Globus pallidus (tissue), 1 donor: ENCODE results near the gene TC2N.
A peak's percentile ranks its signal among the peaks of the same experiment; 100 is the strongest.
"Not testable (repeated sequence)": the region's sequence is repeated elsewhere in the genome, so short reads cannot be mapped to it uniquely, and the experiment has no call there.

Experiments used
- DNase-seq: peaks from one replicate; pipeline ENCODE4 v3.0.0-alpha.2; 2015; ENCODE audit warnings: low spot score

TC2N gene

DNA sequence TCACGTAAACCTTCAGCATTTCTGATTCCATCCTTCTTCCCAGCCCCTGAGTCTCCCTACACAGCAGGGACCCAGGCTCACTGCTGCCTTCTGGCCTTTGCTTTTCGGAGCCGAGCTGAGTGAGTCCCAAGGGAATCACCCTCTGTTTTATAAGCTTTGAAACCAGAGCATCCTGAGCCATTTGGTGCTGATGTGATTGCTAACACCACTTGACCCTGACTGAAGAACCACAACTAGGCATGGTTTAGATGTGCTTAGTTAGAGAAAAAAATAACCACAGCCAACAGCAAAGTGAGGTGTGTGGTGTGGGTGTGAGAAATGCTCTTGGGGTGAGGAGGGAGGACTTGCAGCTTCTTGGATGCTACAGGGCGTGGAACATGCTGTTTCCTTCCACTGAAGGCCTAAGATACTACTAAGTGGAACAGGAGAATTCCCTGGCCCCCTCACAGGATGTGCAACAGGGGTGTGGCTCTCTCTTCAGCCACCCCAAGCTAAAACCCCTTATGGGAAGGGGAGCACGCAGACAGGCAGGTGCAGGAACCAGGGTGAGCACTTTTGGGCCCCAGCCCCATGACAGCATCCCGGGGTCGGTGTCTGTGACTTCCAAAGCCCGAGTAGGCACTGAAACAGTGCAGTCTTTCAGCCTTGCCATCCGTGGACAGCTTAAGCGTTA lies at the start of gene TC2N:
TC2N (minus strand) TSS at position 221 of the 673 bp plus-strand sequence. CDS start 53,767 bp downstream, outside the sequence.
- no peak for DNase-seq

DNA sequence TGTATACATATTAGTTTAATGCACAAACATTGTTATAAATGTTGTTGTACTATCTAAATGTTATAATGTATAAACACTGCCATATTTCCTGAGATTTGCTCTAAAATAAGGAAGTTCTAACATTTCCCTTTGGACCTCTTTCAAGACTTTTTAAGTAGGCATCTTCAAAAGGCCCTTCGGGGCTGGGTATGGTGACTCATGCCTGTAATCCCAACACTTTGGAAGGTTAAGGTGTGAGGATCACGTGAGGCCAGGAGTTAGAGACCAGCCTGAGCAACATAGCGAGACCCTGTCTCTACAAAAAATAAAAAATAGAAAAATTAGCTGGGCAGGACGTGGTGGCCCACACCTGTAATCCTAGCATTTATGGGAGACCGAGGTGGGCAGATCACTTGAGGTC lies 44.7 kb upstream of the TC2N start:
- no peak for DNase-seq

DNA sequence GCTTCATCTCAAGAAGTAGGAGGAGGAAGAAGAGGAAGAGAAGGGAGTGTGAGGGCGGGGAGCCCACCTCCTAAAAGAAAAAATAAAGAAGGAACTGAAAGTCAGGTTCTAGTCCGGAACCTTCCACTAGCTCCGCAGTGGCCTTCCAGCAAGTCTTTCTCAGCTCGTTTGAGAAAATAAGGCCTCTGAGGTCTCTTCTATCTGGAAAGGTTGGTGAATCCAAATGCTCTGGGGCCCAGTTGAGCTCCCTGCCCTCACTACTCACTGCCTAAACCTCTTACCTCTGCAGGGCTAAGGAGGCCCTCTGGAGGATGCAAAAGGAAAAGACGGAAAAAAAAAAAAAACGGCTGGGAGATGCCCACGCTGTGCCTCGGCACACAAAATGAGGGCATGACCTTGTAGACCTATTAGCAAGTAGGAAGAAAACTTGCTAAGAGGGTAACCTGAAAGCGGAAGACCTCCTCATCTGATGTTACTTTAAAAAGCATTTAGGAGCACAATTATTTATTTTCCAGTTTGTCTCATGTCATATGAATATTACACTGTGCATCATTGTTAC lies 44.2 kb upstream of the TC2N start:
- DNase-seq: peak; percentile 67

DNA sequence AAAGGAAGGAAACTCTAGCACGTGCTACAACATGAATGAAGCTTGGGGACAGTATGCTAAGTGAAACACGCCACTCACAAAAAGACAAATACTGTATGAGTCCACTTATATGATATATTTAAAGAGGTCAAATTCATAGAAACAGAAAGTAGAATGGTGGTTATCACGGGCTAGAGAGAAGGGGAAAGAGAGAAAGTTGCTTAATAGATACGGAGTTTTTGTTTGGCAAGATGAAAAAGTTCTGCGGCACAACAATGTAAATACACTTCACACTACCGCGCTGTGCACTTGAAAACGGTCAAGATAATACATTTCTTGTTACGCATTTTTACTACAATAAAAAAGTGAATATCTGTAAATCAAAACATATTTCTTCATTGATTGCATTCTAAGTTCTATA lies 42.9 kb upstream of the TC2N start:
- no peak for DNase-seq

DNA sequence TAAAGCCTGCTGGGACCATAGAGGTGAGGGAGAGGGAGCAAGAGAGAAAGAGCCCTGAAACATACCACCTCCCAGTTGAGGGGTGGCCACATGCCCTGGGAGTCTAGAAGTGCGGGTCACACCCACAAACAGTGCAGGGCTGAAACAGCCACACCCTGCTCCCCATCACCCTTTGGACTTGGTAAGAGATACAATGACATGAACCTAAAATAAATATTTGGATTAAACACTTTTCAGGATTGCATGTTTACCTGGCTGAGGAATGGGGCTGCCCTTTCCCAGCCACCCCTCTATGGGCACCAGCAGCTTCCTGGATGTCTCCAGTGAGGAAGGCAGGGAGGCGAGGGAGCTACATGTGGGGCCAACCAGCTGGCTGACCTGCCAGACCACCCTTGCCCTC lies 39.0 kb upstream of the TC2N start:
- no peak for DNase-seq

DNA sequence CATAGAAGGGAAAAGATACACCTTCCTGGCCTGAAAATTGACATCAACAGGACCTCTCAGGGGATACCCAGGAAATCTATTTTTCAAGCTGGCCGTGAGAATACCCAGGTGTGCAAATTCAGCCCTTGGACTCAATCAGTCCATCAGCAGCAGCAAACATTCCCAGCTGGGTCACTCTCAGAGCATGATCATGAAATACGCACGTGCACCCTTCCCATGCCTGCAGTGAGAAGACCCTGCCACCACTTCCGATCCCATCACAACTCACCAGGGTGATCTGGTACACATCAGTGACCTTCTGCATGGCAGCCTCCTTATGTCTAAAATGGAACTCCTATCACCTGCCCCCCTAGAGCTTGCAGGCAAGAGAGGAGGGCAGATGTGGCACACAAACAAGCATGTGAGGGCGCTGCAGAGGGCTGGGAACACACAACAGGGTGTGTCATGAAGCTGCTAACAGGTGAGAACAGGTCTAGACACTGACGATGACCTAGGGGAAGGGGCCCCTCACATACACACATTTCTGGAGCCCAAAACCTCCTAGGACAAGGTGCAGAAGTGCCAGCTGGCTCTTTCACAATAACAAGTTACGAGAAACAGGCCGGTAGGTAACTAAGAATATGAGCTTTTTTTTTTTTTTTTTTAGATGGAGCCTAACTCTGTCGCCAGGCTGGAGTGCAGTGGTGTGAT lies 37.8 kb upstream of the TC2N start:
- DNase-seq: no peak

DNA sequence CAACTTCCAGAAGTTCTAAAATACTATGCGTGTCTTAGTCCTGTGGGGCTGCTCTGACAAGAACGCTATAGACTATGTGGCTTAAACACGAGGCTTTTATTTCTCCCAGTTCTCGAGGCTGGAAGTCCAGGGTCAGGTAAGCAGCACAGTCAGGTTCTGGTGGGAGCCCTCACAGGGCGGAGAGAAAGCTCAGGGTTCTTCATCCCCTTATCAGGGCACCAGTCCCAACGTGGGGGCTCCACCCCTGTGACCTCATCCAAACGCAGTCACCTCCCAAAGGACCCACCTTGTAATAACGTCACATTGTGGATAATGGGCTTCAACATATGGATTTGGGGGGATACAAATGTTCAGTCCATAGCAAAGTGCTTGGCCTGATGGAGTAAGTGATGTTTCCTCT lies 37.1 kb upstream of the TC2N start:
- no peak for DNase-seq

DNA sequence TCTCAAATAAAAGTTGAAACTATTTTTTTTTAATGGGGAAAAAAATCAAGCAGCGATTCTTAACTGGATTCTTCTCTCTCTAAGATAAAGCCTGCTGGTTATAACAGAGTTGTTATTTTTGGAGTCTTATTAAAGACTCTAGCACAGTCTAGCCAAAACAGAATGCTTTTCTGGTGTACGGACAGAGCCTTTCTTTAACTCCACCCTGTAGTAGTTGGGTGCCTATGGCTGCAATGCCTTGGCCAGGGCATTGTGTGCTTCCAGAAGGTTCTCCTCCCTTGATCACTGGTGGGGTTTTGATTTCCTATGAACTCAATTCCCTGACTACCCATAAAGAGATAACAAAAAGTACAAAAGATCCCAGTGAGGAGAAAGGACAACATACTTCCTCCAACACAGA lies 35.7 kb upstream of the TC2N start:
- no peak for DNase-seq

DNA sequence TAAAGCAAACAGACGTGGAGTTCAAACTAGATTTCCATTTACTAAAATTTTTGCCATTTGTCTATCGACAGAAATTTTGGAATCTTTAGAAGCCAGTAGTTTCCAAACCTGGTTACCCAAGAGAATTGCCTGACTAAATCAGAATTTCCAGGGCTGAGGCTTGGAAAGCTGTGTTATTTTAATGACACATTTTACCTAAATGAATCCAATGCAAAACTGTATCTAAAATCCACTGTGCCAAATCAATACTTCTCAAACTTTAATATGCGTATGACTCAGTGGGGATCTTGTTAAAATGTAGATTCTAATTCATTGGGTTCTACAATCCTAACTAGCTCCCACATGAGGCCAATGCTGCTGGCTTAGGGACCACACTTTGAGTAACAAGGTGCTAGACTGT lies 35.0 kb upstream of the TC2N start:
- DNase-seq: no peak

DNA sequence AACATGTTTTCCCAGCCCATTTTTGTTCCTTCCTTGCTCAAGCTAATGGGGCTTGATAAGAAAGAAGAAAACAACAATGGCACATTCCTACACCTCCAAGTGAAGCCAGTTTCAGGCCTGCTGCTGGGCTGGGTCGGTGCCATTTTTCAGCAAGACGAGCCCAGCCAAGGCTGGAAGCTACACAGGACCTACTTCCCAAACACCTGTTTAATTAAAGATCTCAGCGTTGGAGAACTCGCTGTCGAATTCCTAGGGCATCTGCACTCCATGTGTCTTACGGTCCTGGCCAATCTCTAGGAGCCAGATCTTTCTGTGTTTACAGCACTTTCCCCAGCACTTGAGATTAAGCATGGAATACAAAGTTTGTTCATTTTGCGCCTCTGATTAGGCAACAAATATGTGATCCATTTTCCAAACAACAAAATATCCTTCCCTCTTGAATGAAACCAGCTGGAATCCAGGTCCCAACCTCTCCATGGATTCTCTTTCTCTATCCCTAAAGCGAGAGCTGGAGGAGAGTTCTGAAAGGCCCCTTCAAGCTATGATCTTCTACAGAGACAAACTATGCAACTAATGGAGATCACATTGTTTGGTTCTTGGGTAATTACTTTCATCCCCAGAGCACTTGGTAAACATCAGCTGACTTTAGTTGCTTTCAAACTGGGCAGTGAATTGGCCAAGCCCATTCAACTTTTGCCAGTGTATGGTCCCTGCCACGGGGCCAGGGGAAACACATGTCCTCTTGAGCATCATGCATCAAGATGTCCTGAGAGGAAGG lies 34.3 kb upstream of the TC2N start:
- no peak for DNase-seq

DNA sequence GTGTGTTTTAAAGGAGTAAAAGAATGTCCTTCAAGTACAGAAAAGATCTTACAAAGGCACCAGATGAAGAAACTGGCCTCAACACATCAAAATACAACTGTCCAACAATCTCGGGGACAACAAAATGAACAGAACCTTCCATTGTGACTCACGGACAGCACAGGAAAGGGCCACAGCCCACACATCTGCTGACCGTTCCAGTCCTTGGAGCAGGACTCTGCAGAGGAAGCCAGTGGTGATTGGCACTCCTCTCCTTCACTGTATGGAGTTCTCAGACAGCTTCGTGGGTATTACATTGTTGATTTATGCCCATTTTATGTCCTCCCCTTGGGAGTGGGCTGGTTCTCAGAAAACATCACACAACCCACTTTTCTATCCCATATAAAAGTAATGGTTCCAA lies 32.5 kb upstream of the TC2N start:
- DNase-seq: no peak

DNA sequence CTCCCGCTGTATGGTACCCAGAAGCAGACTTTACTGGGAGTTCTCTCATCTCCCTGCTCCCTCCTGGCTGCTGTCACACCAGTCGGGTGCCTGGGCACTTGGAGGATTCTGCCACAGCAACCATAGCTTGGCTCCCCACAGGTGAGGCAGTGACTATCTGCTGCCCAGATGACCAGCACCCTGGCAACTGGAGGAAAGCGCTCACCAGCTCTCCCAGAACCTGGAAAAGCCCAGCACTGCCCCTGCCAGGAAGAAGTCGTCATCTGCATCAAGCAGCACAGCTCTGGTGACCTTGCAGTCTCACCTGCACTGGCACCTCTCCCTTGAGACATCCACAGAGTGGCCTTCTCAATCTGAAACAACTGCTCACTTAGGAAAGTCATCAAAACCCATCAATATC lies 31.9 kb upstream of the TC2N start:
- DNase-seq: no peak

DNA sequence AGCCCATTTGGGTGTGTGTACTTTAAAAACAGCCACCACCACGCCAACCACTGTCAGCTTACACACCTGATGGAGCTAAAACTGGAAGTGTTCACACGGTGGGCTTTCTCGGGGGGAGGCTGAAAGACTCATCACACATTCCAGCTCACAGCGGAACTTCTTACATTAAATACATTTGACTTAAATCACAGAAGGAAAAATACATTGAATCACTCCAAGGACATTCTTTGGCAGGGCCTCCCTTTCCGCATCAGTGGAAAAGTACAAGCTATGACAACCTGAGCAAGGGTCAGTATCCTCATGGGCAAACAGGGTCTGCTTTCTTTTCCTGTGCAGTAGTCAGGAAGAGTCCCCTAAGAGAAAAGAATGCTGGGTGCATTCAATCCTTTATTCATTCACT lies 31.0 kb upstream of the TC2N start:
- no peak for DNase-seq

DNA sequence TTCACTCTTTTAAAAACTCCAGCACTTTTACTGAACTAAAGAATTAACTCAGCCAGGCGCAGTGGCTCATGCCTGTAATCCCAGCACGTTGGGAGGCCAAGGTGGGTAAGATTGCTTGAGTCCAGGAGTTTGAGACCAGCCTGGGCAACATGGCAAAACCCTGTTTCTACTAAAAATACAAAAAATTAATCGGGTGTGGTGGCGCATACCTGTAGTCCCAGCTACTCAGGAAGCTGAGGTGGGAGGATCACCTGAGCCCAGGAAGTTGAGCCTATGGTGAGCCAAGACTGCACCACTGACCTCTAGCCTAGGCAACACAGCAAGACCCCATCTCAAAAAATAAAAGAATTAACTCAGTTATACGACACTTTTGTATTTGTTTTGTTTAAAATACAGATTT lies 30.4 kb upstream of the TC2N start:
- not testable (repeated sequence) for DNase-seq

DNA sequence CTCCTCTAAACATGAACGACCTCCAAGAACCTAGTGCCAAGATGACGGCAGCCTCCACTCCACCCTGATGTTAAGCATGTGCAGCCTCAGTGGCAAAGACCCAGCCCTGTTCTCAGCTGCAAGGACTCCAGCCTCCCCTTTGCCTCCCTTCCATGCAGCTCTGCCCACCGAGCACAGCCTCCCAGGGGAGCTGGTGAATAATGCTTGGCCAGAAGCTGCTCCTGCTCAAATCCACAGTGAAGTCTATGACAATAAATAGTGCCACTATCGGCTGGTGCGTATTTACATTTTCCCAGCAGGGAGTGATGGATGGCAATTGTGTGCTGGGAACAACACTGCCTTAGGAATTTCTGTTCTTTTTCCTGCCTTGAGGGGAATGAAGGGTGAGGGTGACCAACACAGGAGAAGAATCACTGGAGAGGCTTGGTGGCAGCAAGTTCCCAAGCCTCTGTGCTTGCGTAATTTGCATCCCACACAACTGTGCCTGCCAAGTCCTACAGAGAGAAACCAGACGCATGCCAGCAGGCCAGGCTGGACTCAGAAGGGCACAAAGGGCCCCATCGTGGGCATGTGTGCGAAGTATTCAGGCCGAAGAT lies 29.9 kb upstream of the TC2N start:
- DNase-seq: peak; percentile 86

DNA sequence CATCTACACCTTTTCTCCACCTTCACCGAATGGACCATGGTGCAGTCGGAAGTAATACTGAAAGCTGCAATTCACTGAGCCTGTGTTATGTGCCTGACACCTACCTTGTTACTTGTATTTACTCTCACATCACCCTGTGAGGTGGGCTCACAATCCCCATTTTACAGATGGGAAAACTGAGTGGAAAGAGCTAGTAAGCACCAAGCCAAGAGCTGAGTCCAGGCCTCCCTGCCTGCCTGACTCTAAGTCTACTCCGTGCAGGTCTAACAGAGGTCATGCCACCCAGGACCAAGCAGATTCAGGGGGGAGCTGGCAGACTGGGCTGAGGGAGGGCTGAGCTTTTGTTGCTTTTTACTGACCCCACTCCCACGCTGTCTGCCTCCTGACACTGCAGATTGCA lies 29.1 kb upstream of the TC2N start:
- DNase-seq: no peak

DNA sequence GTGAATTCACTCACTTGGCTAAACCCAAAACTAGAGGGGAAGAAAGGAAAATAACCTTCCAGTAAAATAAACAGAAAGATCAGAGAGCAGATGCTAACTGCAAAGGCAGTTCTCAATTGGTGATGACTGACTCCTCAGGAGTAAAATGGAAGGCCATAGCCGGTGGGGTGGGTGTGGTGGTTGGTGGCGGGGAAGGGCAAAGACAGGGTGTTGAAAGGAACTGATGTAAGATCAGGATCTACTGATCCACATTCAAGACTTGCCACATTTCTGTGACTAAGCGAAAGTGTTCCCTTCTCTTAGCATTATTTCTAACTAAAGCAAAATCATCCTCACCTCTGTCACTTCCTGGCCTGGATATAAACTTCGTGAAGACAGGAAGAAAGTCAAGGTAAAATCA lies 26.3 kb upstream of the TC2N start:
- DNase-seq: no peak

DNA sequence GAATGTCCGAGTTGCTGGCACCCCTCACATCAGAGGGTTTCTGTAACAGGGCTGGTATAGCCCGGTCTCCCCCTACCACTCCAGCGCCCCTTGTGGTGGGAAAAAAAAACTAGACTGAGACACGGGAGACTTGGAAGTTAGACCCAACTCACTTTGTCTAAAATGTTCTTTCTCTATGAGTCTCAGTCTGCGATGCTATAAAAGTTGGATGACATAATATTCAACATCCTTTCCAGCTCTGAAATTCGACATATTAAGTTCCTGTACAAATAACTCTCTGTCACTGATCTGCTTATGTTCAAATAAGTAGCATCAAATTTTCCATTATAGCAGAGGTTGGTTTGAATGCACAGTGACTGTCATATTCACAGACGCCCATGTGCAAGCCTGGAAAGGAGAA lies 25.7 kb upstream of the TC2N start:
- DNase-seq: peak; percentile 64

DNA sequence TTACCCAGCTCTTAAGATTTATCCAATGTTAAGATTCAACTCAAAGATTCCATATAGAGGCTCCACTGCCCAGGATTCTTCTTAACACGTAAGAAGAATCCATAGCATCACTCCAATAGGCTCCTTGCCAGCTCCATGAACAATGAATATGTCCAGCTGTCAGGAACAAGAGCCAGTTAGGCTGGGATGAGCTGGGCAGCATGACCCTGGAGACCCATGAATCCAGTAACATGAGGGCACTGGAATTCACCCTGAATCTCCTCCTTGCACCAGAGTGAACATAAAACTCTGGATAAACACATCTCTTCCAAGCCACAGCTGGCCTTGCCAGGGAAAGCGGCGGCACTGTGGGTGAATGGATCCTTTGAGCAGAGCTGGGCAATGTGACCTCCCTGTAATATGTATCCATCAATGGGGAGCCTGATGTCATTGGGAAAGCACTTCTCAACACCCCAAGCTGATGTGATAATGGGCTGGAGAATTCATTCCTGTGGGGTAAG lies 24.4 kb upstream of the TC2N start:
- DNase-seq: peak; percentile 95

DNA sequence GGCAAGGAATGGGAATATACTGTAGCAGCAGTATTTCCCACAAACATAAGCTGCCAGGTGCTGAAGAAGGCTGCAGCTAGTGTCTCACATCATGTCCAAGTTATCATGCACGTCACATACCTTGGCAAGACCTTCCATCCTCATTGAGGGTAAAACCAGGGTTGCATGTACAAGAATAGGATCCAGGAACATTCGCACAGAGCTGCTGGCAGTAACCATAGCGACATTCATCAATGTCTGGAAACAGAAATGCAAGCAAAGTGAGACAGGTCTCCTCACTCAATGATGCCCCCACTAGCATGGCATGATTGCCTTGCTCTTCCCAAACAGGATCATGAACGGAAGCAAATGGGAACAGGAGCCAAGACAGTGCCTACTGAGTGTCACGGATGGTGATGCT lies 23.8 kb upstream of the TC2N start:
- DNase-seq: peak; percentile 74

DNA sequence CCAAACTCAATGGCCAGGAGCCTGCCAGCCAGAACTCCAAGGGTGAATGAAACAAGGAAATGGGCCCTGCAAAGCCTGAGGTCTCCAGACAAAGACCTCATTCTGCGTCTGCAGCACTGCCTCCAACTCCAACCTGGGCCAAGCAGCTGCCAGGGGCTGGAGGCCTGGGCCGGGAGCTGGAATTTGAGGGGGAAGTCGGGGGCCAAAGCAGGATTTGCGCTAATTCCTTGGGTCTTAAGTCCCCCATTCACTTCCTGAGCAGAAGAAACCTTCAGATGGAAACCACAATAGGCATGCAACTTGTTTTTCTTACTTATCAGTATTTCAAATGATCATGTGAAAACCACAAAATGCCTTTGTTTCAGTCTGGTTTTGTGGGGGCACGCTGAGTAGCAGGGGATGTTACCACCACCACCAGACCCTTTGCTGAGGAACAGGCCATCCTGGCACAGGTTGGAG lies 23.0 kb upstream of the TC2N start:
- DNase-seq: peak; percentile 85
